Psoas muscle (tissue), 8 donors: Measurements from ENCODE around the gene ARHGEF12. TPM values are rescaled to one million over a fixed set of nuclear protein-coding genes. Genes with fewer than 3 reads are reported as not detected.

Experiments
- ATAC-seq, 4 donors: fragments of 200-7000 bp; cut with Tn5 transposase; one replicate each; pipeline ENCODE4 v1.9.1; 2020; ENCODE audit warnings: moderate library complexity in 3 of 4, mild to moderate bottlenecking in 2 of 4
- DNase-seq, 2 donors: peaks; one replicate each; pipeline ENCODE4 v3.0.0-alpha.2; 2020
- H3K27ac ChIP-seq: fragments of 200-600 bp; one replicate; pipeline ENCODE4 v1.8.0; 2022
- H3K27me3 ChIP-seq, 3 donors: fragments of 200-600 bp in 1 of 3; one replicate each; pipeline versions ENCODE4 v1.6.1 to v1.8.0; 2013 to 2022; ENCODE audit warnings: low read length in 2 of 3, mild to moderate bottlenecking in 2 of 3, moderate library complexity in 1 of 3; ENCODE audit not compliant: insufficient read depth in 3 of 3
- H3K36me3 ChIP-seq, 2 donors: fragments of 200-600 bp in 1 of 2; one replicate each; pipeline versions ENCODE4 v1.6.1 to v1.8.0; 2013 to 2022; ENCODE audit warnings: low read depth in 1 of 2, mild to moderate bottlenecking in 1 of 2, moderate library complexity in 1 of 2; ENCODE audit not compliant: insufficient read depth in 1 of 2
- H3K4me1 ChIP-seq: fragments of 200-600 bp; one replicate; pipeline ENCODE4 v1.8.0; 2022
- H3K4me3 ChIP-seq: fragments of 200-600 bp; one replicate; pipeline ENCODE4 v1.8.0; 2022; ENCODE audit warnings: mild to moderate bottlenecking
- H3K9me3 ChIP-seq: fragments of 200-600 bp; one replicate; pipeline ENCODE4 v1.8.0; 2022
- WGBS, 3 donors: extraction: QIAGEN DNeasy Blood & Tissue Kit; methylation state at CpG; one replicate each; pipeline versions ENCODE4 v1.1.6 to v1.1.7; 2013; 5-methylcytosine and 5-hydroxymethylcytosine counted together
- intact Hi-C, 2 donors: fragments of 100-400 bp; cut with DNase I; formaldehyde crosslinking; loops; one replicate each; pipeline versions ENCODE4 v1.11.0 to v1.14.2; 2022
- polyA plus RNA-seq, 3 donors: library from polyadenylated mRNA; stranded (reverse); fragments of 200-250 nt; gene quantifications; one replicate each; pipeline ENCODE4 v1.2.3, GENCODE V29; 2013
- total RNA-seq, 4 donors: library from RNA; stranded (reverse); fragmentation: NEBNext Ultra II Directional in 2 of 4; extraction: Animal tissue kit (Norgen Biotek cat#: 25700) in 2 of 4; gene quantifications; one replicate each; pipeline versions ENCODE4 v1.2.1 to v1.2.4, GENCODE V29; 2021 to 2023
- TF ChIP-seq, protein P1 (sequence below): fragments of 200-600 bp; IDR thresholded peaks from one replicate; pipeline ENCODE4 v1.8.0; 2022; ENCODE audit warnings: antibody characterized with exemption
- donor health status: healthy with polysubstance abuse.
- donor health status: DM: no; HTN: no; CAD: no; lungs with moderate emphysema.
- donor health status: Bipolar disorder and iron deficiency.
- donor health status: healthy.
- donor health status: DM: yes; HTN: yes; CAD: no.
- donor health status: DM: no; HTN: no; CAD: no.
- donor health status: DM: no; HTN: no; CAD: no.
- donor health status: DM: yes; HTN: yes; CAD: no.

Gene ARHGEF12
- total and polyA plus RNA-seq, 7 donors = 14.8 to 102 (median 45.6) TPM

DNA sequence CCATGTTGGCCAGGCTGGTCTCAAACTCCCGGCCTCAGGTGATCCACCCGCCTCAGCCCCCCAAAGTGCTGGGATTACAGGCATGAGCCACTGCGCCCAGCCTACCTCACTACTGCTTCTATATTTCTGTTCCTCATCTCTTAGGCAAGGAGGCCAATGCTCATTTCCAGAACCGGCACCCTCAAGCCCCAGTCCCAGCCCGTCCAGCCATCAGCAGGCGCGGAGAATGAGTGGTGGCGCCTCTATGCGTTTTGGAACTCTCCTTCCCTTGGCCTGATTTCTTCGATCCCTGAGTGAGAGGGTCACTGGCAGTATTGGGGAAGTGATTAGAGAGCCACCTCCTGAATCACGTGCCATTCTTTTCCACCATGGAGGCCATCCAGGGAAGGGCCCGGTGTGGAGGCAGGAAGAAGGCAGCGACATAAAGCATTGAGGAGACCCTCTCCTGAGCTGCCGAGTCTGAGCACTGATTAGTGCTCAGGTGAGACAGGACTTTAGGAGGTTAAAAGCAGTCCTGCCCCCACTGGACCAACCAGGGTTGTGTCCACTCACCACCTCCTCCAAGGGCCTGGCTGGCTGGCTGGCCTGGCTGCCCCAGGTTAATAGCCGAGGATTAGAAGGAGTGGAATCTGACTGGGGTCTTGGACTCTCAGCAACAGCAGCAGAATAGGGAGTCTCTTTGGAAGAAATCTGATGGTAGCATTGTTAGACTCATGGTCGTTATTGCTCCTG is 184.0 kb downstream of the ARHGEF12 start:
- no peak for DNase-seq
- intact Hi-C loops = no loop called here

DNA sequence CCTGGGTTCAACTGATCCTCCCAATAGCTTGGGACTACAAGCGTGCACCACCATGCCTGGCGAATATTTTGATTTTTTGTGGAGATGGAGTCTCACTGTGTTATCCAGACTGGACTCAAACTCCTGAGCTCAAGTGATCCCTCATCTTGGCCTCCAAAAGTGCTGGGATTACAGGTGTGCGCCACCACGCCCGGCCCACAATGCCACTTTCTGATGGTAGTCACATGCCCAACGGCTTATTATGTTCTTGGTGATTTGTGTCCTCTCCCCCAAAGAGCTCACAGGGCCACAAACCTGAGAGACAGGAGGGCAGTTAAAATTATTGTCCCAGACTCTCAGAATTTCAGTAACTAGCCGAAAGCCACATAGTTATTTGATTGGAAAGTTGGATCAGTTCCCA is 185.0 kb downstream of the ARHGEF12 start:
- Histone ChIP-seq H3K27me3 (peaks cover 0 to 38% (median 7%) of the 10 kb centered on the region in 3 donors), H3K4me1 (no peaks in the 10 kb centered on the region), H3K27ac (no peak overlapping the region), H3K9me3 (no peaks in the 10 kb centered on the region), H3K36me3 (no peaks in the 10 kb centered on the region), H3K4me3 (no peak overlapping the region)
- TF ChIP-seq, protein P1, sequence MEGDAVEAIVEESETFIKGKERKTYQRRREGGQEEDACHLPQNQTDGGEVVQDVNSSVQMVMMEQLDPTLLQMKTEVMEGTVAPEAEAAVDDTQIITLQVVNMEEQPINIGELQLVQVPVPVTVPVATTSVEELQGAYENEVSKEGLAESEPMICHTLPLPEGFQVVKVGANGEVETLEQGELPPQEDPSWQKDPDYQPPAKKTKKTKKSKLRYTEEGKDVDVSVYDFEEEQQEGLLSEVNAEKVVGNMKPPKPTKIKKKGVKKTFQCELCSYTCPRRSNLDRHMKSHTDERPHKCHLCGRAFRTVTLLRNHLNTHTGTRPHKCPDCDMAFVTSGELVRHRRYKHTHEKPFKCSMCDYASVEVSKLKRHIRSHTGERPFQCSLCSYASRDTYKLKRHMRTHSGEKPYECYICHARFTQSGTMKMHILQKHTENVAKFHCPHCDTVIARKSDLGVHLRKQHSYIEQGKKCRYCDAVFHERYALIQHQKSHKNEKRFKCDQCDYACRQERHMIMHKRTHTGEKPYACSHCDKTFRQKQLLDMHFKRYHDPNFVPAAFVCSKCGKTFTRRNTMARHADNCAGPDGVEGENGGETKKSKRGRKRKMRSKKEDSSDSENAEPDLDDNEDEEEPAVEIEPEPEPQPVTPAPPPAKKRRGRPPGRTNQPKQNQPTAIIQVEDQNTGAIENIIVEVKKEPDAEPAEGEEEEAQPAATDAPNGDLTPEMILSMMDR = no peak
- DNase-seq = no peak
- WGBS, 3 donors = 93 to 97% (median 94%) methylated on average over 7 of the region's 7 CpGs
- intact Hi-C loops = no loop called here
- no peak for ATAC-seq

More for the DNA sequence above, 184.0 kb downstream of the ARHGEF12 start:
- Histone ChIP-seq H3K27me3 (peaks cover 0 to 42% (median 7%) of the 10 kb centered on the region in 3 donors), H3K36me3 (no peaks in the 10 kb centered on the region), H3K9me3 (no peaks in the 10 kb centered on the region), H3K27ac (no peak overlapping the region), H3K4me1 (no peaks in the 10 kb centered on the region), H3K4me3 (no peak overlapping the region)
- TF ChIP-seq, protein P1 = no peak
- ATAC-seq = no peak
- WGBS, 3 donors = 89 to 97% (median 92%) methylated on average over 16 of the region's 16 CpGs

DNA sequence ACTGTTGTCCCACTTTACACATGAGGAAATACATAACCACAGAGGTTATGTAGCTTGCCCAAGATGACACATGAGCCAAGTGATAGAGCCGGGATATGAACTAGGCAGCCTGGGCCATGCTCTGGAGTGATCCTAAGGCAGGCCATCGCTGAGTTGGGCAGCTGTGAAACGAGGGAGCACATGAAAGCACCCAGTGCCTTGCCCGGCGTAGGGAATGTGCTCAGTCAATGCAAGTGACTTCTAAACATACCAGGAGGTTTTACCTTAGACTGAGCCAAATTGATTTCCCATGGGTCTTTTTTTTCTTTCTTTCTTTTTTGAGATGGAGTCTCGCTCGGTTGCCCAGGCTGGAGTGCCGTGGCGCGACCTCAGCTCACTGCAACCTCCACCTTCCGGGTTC is 185.8 kb downstream of the ARHGEF12 start:
- TF ChIP-seq, protein P1 = no peak
- intact Hi-C loops = no loop called here
- no peaks in the 10 kb centered on the region for H3K9me3 ChIP-seq
- H3K27ac ChIP-seq = no peak overlapping the region
- H3K4me3 ChIP-seq = no peak overlapping the region
- DNase-seq = no peak
- WGBS, 3 donors = 92 to 95% (median 94%) methylated on average over 11 of the region's 11 CpGs
- no peaks in the 10 kb centered on the region for H3K4me1 ChIP-seq
- peaks cover 0 to 39% (median 6%) of the 10 kb centered on the region in 3 donors for H3K27me3 ChIP-seq
- no peak for ATAC-seq
- no peaks in the 10 kb centered on the region for H3K36me3 ChIP-seq

DNA sequence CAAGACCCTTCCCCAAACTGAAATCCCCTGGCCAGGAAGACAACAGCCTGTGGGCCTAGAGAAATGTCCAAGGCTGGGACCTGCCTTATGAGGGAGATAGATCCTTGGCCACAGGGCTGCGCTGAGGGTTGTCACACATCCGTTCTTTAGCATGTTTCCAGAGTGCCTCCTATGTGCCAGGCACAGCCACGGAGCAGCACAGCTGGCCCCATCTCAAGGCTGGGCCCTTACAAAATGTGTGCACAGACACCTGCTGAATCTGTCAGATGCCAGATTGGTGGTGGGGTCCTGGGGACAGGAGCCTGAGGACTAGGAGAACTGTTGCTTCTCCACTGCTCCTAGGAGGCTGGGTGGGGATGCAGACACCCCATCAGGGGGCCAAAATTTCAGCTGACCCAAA is 186.5 kb downstream of the ARHGEF12 start:
- DNase-seq = no peak
- TF ChIP-seq, protein P1 = no peak
- H3K4me1 ChIP-seq = no peaks in the 10 kb centered on the region
- intact Hi-C loops = no loop called here
- no peak overlapping the region for H3K27ac ChIP-seq
- H3K9me3 ChIP-seq = no peaks in the 10 kb centered on the region
- WGBS, 3 donors = 47 to 67% (median 47%) methylated on average over 3 of the region's 3 CpGs
- no peak for ATAC-seq
- H3K27me3 ChIP-seq = peaks cover 0 to 39% (median 5%) of the 10 kb centered on the region in 3 donors
- H3K4me3 ChIP-seq = no peak overlapping the region
- no peaks in the 10 kb centered on the region for H3K36me3 ChIP-seq

DNA sequence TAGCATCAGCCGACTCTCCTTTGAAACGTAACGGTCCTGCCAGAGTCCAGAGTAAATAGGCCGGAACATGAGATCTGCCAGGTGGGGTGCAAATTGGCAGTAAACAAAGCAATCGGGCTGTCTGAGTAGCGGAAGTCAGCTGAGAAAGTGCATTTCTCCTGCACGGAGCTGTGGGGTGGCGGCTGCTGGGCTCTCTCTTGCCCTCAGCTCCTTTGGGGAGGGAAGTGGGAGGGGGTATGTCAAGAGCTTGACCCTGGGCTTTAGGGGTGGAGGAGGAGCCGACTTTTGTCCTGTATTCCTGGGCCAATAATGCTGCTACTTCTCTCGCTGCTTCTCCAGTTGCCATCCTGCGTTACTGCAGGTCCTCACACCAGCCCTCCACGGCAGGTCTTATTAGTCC is 187.0 kb downstream of the ARHGEF12 start:
- TF ChIP-seq, protein P1 = no peak
- no peaks in the 10 kb centered on the region for H3K4me1 ChIP-seq
- no peak overlapping the region for H3K27ac ChIP-seq
- H3K9me3 ChIP-seq = no peaks in the 10 kb centered on the region
- 23 to 35% (median 33%) methylated on average over 12 of the region's 12 CpGs for WGBS, 3 donors
- no peak for ATAC-seq
- no peak overlapping the region for H3K4me3 ChIP-seq
- no peak for DNase-seq
- intact Hi-C loops = no loop called here
- no peaks in the 10 kb centered on the region for H3K36me3 ChIP-seq
- H3K27me3 ChIP-seq = peaks cover 0 to 36% (median 5%) of the 10 kb centered on the region in 3 donors
